Measurements from ENCODE around the gene ADISSP. TPM values are rescaled to one million over a fixed set of nuclear protein-coding genes. Genes with fewer than 3 reads are reported as not detected.

Gene ADISSP
- total and polyA plus RNA-seq, 2 of the 8 experiments (the other 6 are each of a cell fraction or from before 2014, with no cell fraction given), result 111 to 141 TPM

DNA sequence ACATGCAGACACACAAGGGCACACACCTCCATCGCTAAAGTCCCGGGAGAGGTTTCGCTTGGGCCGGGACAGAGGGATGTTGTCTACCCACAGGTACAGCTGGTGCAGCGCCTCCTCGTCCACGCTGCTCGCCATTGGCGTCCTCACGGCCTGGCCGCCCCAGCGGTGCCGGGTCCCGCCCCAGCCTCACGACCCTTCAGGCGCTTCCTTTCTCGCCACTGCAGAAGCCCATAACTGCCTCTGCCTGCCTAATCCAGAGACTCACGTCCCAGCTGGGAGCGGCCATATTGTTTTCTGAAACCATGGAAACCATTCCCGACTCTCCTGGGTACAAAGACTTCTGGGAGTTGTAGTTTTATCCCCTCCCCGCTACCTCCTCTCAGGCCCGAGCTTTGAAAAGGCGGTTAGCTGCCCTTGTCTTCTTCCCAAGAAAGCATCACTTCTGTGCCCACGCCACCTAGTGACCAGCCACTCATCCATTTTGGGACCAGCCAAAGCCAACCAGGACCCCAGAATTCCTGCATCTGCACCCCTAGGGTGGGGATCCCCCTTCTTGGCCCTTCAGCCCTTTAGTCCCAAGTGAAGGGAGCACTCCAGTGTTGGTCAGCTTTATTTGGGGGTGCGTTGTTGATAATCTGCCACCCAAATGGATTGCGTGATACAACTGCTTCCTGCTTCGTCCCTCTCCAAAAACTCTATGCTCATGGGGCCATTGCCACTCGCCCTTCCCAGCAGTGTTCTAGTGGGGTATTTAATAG is 13.8 kb upstream of the ADISSP start, which contains the start of gene SPEF1 (continued):
- TF ChIP-seq ASH2L (IDR thresholded peaks at IDR 0.05; ENCODE audit: low read length), result peak; percentile 24
- TF ChIP-seq ZNF274 (IDR thresholded peaks at IDR 0.05; ENCODE audit: borderline replicate concordance, extremely low read depth, low read length), result no peak
- 0 out of 4 replicates have a peak, but pooled peaks of 1 of the 2 experiments have one; percentile 71 for TF ChIP-seq HDAC2 (IDR thresholded peaks at IDR 0.05; ENCODE audit: borderline replicate concordance in 1 of 2, low read depth in 2 of 2, low read length in 2 of 2)
- TF ChIP-seq ATF2 (IDR thresholded peaks at IDR 0.05; ENCODE audit: low read length), result no peak
- no peak for TF ChIP-seq GTF2F1 (IDR thresholded peaks at IDR 0.05; ENCODE audit: borderline replicate concordance, low read depth, low read length)
- TF ChIP-seq KDM1A (IDR thresholded peaks at IDR 0.05; ENCODE audit: borderline replicate concordance, low read length), result no peak
- peak; percentile 95 for TF ChIP-seq SAP30 (IDR thresholded peaks at IDR 0.05; ENCODE audit: insufficient read depth, insufficient replicate concordance, low read length)
- peak; percentile 98 to 99 for TF ChIP-seq SIN3A (conservative IDR thresholded peaks at IDR 0.05 in 1 of 2, IDR thresholded peaks at IDR 0.05 in 1 of 2; ENCODE audit: low read depth in 1 of 2, low read length in 2 of 2)
- TF ChIP-seq HDAC6 (IDR thresholded peaks at IDR 0.05; ENCODE audit: low read depth, low read length), result no peak
- TF ChIP-seq, protein P1, sequence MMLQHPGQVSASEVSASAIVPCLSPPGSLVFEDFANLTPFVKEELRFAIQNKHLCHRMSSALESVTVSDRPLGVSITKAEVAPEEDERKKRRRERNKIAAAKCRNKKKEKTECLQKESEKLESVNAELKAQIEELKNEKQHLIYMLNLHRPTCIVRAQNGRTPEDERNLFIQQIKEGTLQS (IDR thresholded peaks at IDR 0.05; ENCODE audit: insufficient read depth, low read depth, low read length), result no peak
- no peak for TF ChIP-seq BACH1 (IDR thresholded peaks at IDR 0.05; ENCODE audit: low read length)
- peak; percentile 7; the same call in 1 of the 2 replicates for TF ChIP-seq CHD2 (IDR thresholded peaks at IDR 0.05; ENCODE audit: low read length)
- TF ChIP-seq KDM5A (IDR thresholded peaks at IDR 0.05; ENCODE audit: low read length), result no peak
- no peak for TF ChIP-seq EZH2 (IDR thresholded peaks at IDR 0.05; ENCODE audit: low read depth, low read length, severe bottlenecking)
- peak; percentile 99 for TF ChIP-seq YY1 (IDR thresholded peaks at IDR 0.05; ENCODE audit: low read depth, low read length)
- no peak for TF ChIP-seq RFX5 (IDR thresholded peaks at IDR 0.05; ENCODE audit: borderline replicate concordance, low read depth, low read length)
- TF ChIP-seq, protein P2, sequence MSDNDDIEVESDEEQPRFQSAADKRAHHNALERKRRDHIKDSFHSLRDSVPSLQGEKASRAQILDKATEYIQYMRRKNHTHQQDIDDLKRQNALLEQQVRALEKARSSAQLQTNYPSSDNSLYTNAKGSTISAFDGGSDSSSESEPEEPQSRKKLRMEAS (IDR thresholded peaks at IDR 0.05), result peak; percentile 25; the same call in 1 of the 2 replicates
- TF ChIP-seq JUND (IDR thresholded peaks at IDR 0.05; ENCODE audit: low read length), result no peak; the same call in 1 of the 2 replicates
- TF ChIP-seq CHD1 (IDR thresholded peaks at IDR 0.05; ENCODE audit: low read depth, low read length), result no peak
- no peak for TF ChIP-seq EP300 (IDR thresholded peaks at IDR 0.05; ENCODE audit: borderline replicate concordance in 1 of 2, low read depth in 2 of 2, low read length in 2 of 2)
